NCI-H460 (cell line): ENCODE results near the gene GPLD1. TPM values are rescaled to one million over a fixed set of nuclear protein-coding genes. Genes with fewer than 3 reads are reported as not detected.
"Not testable (repeated sequence)": the region's sequence is repeated elsewhere in the genome, so short reads cannot be mapped to it uniquely, and the experiment has no call there.

ENCODE experiments used
- DNase-seq: peaks from one replicate; pipeline ENCODE4 v3.0.0-alpha.2; 2016; ENCODE audit warnings: low read depth; ENCODE audit errors: extremely low read depth
- polyA plus RNA-seq: library from polyadenylated mRNA; depleted of rRNA; stranded (reverse); fragments of >200 nt; gene quantifications from 2 replicates; pipeline ENCODE4 v1.2.3, GENCODE V29; 2014; cell fraction: nucleus; rRNA removed
- total RNA-seq: library from RNA; depleted of rRNA; stranded (reverse); fragments of >200 nt; shearing (Covaris generic); gene quantifications from 2 replicates; pipeline ENCODE4 v1.2.3, GENCODE V29; 2014; rRNA removed

GPLD1 gene
- 0.63 and 1.6 TPM in 2 replicates for total RNA-seq
- polyA plus RNA-seq = 0.93 and 4.1 TPM in 2 replicates

GRCh38 chr6:24489470-24489869 is at the start of gene GPLD1:
Gene GPLD1 (minus strand): TSS chr6:24489578. CDS start chr6:24489511, 67 bp downstream.
- no peak for DNase-seq

GRCh38 chr6:24537771-24538385 is 48.5 kb upstream of the GPLD1 start:
- no peak for DNase-seq

- DNase-seq = no peak
These were observed 47.8 kb upstream of the GPLD1 start for GRCh38 chr6:24537082-24537699.

GRCh38 chr6:24536466-24536865 is 47.1 kb upstream of the GPLD1 start:
- DNase-seq = no peak

GRCh38 chr6:24535210-24535609 is 45.8 kb upstream of the GPLD1 start:
- DNase-seq = no peak

- no peak for DNase-seq
These were observed 45.0 kb upstream of the GPLD1 start for GRCh38 chr6:24534329-24534728.

- DNase-seq = no peak
These were observed 40.6 kb upstream of the GPLD1 start for GRCh38 chr6:24529985-24530384.

GRCh38 chr6:24524805-24525204 is 35.4 kb upstream of the GPLD1 start:
- peak; percentile 28 for DNase-seq

- no peak for DNase-seq
These were observed 35.0 kb upstream of the GPLD1 start for GRCh38 chr6:24524329-24524728.

- no peak for DNase-seq
These were observed 33.1 kb upstream of the GPLD1 start for GRCh38 chr6:24522228-24523176.

- peak; percentile 22 for DNase-seq
These were observed 31.7 kb upstream of the GPLD1 start for GRCh38 chr6:24520929-24521546.

- no peak for DNase-seq
These were observed 28.5 kb upstream of the GPLD1 start for GRCh38 chr6:24517659-24518543.

- no peak for DNase-seq
These were observed 24.2 kb upstream of the GPLD1 start for GRCh38 chr6:24513602-24514001.

GRCh38 chr6:24511976-24512375 is 22.6 kb upstream of the GPLD1 start:
- not testable (repeated sequence) for DNase-seq

- DNase-seq = no peak
These were observed 17.6 kb upstream of the GPLD1 start for GRCh38 chr6:24506814-24507520.

- no peak for DNase-seq
These were observed 15.5 kb upstream of the GPLD1 start for GRCh38 chr6:24504649-24505586.

- DNase-seq = no peak
These were observed 14.9 kb upstream of the GPLD1 start for GRCh38 chr6:24504287-24504648.

GRCh38 chr6:24501914-24502313 is 12.5 kb upstream of the GPLD1 start:
- no peak for DNase-seq
